Testis (tissue), 2 donors: ENCODE results near the gene LRRFIP1.

Experiments
- POLR2A ChIP-seq: fragments of 450-650 bp; IDR thresholded peaks from one replicate; pipeline ENCODE4 v1.6.1; 2017; ENCODE audit warnings: antibody characterized with exemption, mild to moderate bottlenecking, moderate library complexity
- TF ChIP-seq, protein P1 (sequence below), 3 experiments: fragments of 450-650 bp in 2 of 3; fragments of 200-600 bp in 1 of 3; sonication (generic) in 1 of 3; IDR thresholded peaks; one replicate each; pipeline ENCODE4 v1.5.1; 2016 to 2019; ENCODE audit warnings: antibody characterized with exemption in 3 of 3, mild to moderate bottlenecking in 2 of 3, moderate library complexity in 1 of 3

DNA sequence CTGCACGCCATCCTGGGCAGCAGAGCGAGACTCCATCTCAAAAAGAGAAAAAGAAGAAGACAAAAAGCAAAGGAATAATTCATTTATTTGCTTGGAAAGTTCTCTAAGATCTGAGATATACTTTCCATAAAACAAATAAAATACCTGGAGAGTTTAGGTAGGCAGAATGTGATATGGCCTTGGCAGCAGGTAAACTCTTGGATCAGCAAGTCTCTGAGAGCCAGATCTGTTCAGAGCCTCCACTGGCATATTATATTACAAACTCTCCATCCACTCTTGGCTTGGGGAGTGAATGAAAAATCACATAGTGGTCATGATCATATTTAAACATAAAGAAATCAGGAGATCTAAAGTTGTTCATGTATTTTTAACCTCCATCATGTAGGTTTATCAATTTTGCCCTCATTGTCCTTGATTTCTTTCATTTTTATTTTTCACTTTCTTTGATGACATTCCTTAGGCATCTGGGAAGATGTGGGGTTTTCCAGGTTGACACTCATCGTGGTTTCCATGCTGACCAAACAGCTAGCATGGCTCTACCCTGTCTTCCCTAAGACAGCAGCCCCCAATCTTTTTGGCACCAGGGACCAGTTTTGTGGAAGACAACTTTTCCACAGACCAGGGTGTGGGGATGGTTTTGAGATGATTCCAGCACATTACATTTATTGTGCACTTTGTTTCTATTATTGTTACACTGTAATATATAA lies 10.2 kb downstream of the LRRFIP1 start:
- TF ChIP-seq, protein P1, sequence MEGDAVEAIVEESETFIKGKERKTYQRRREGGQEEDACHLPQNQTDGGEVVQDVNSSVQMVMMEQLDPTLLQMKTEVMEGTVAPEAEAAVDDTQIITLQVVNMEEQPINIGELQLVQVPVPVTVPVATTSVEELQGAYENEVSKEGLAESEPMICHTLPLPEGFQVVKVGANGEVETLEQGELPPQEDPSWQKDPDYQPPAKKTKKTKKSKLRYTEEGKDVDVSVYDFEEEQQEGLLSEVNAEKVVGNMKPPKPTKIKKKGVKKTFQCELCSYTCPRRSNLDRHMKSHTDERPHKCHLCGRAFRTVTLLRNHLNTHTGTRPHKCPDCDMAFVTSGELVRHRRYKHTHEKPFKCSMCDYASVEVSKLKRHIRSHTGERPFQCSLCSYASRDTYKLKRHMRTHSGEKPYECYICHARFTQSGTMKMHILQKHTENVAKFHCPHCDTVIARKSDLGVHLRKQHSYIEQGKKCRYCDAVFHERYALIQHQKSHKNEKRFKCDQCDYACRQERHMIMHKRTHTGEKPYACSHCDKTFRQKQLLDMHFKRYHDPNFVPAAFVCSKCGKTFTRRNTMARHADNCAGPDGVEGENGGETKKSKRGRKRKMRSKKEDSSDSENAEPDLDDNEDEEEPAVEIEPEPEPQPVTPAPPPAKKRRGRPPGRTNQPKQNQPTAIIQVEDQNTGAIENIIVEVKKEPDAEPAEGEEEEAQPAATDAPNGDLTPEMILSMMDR (IDR thresholded peaks at IDR 0.05) = no peak
- no peak for TF ChIP-seq POLR2A
